ENCODE measurements around the gene EML1. TPM values are rescaled to one million over a fixed set of nuclear protein-coding genes. Genes with fewer than 3 reads are reported as not detected.

EML1 gene, protein sequence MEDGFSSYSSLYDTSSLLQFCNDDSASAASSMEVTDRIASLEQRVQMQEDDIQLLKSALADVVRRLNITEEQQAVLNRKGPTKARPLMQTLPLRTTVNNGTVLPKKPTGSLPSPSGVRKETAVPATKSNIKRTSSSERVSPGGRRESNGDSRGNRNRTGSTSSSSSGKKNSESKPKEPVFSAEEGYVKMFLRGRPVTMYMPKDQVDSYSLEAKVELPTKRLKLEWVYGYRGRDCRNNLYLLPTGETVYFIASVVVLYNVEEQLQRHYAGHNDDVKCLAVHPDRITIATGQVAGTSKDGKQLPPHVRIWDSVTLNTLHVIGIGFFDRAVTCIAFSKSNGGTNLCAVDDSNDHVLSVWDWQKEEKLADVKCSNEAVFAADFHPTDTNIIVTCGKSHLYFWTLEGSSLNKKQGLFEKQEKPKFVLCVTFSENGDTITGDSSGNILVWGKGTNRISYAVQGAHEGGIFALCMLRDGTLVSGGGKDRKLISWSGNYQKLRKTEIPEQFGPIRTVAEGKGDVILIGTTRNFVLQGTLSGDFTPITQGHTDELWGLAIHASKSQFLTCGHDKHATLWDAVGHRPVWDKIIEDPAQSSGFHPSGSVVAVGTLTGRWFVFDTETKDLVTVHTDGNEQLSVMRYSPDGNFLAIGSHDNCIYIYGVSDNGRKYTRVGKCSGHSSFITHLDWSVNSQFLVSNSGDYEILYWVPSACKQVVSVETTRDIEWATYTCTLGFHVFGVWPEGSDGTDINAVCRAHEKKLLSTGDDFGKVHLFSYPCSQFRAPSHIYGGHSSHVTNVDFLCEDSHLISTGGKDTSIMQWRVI
- 21.7 and 27.2 TPM in 2 replicates for polyA plus RNA-seq
- polyA minus RNA-seq = 46.7 and 52.1 TPM in 2 replicates

DNA sequence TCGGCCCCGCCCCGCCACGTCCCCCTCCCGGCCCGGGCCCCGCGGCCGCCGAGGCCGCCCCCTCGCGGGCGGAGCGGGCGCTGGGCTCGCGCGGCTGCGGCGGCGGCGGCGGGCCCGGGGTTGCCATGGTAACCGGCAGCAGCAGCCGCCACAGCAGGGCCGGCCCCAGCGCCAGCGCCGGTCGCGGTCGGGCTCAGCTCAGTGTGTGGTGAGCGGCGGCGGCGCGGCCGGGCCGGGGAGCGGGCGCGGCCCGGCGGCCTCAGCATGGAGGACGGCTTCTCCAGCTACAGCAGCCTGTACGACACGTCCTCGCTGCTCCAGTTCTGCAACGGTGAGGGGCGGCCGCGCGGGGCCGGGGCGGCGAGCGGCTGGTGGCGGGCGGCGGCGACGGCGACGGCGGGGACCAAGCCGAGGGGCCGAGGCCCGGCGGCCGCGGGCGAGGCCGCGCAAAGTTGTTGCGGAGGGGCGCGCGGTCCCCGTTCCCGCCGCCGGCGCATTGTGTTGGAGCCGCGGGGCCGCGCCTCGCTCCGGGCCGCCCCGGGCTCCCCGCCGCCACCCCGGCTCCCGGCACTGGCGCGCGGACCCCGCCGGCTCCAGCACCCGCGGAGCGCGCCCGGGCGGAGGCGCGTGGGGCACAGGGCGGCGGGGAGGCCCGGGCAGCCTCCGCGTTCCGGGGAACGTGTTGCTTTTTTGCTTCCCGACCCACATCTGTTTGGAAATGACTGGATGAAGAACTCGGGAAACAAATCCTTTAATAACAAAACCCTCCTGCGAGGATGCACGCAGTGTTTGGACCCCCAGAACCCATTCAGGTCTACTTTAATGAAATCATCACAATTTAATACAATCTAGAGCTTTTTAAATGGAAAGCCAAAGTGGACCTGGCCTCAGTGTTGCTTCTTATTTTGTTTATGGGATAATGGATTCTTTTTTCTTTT, at the start of gene EML1:
Gene EML1, plus strand, starts transcription at position 201 of the 938 bp plus-strand sequence. Its CDS starts 64 bp downstream, at position 265.
- H4K20me1 ChIP-seq (ENCODE audit: insufficient read depth) = no peaks in the 10 kb centered on the region
- H3K27me3 ChIP-seq (ENCODE audit: insufficient read depth, low read depth, low read length) = no peaks in the 10 kb centered on the region
- peak within 1 kb of the TSS; percentile 61 for H3K9ac ChIP-seq (ENCODE audit: low read length)
- H3K9me2 ChIP-seq (ENCODE audit: insufficient read depth, low read length) = no peaks in the 10 kb centered on the region
- peak within 1 kb of the TSS; percentile 39 for H3K27ac ChIP-seq (ENCODE audit: low read length)
- peak within 1 kb of the TSS; percentile 74 for H3K4me3 ChIP-seq (ENCODE audit: low read length)
- H3K36me3 ChIP-seq (ENCODE audit: insufficient read depth, low read length) = no peaks in the 10 kb centered on the region
- H2AFZ ChIP-seq (ENCODE audit: low read depth, low read length) = no peak within 1 kb of the TSS
- peaks cover 3% of the 10 kb centered on the region for H3K9me3 ChIP-seq (ENCODE audit: low read length)
- peak within 1 kb of the TSS; percentile 76 for H3K4me2 ChIP-seq (ENCODE audit: low read length)
- H3F3A ChIP-seq (ENCODE audit: insufficient read depth, low read length, poor library complexity, severe bottlenecking) = no peaks in the 10 kb centered on the region
- TF ChIP-seq RAD21 (conservative IDR thresholded peaks at IDR 0.05) = no peak
- peak; percentile 67 for TF ChIP-seq POLR2AphosphoS5 (IDR thresholded peaks at IDR 0.05)
- H3K79me2 ChIP-seq (replicated peaks; ENCODE audit: insufficient read depth, low read length) = peaks cover 42% of the 10 kb centered on the region

DNA sequence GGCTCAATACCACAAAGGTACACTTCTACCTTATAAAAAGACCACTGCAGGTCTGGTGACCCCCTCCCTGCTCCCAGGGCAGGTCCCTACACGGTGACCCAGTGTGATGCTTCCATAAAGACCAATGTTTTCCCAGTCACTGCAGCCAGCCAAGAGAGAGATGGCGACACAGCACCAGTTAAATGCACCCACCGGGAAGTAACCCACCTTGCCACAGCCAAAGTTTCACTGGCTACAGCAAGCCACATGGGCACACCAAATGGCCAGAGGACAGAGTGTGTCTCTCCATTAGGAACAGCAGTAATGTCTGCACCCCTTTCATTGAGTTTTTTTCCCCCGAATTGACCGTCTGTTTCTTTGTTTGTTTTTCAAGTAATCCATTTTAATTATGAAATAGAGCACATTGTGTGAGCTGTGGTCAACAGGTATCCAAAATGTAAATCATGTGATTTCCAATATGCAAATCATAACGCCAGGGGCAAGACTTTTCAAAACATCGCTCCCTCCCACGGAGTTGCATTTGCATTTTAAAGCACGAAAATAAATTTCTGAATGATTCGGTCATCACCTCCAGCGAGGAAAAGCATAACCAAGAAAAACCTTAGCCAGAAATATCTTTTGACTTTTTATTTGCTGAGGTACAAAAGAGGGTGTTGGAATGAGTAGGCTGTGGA, 48.9 kb upstream of the EML1 start:
- no peak for TF ChIP-seq EZH2 (IDR thresholded peaks at IDR 0.05; ENCODE audit: borderline replicate concordance, insufficient read depth, low read length, poor library complexity, severe bottlenecking)
- TF ChIP-seq RAD21 (conservative IDR thresholded peaks at IDR 0.05) = peak; percentile 18
- Histone ChIP-seq H3K79me2 (replicated peaks; ENCODE audit: insufficient read depth, low read length) (no peaks in the 10 kb centered on the region), H3K27ac (ENCODE audit: low read length) (no peak overlapping the region), H3K9me3 (ENCODE audit: low read length) (no peaks in the 10 kb centered on the region), H3K36me3 (ENCODE audit: insufficient read depth, low read length) (no peaks in the 10 kb centered on the region), H3F3A (ENCODE audit: insufficient read depth, low read length, poor library complexity, severe bottlenecking) (no peaks in the 10 kb centered on the region), H3K9me2 (ENCODE audit: insufficient read depth, low read length) (no peaks in the 10 kb centered on the region), H2AFZ (ENCODE audit: low read depth, low read length) (no peak overlapping the region), H3K4me2 (ENCODE audit: low read length) (no peak overlapping the region), H3K27me3 (ENCODE audit: insufficient read depth, low read depth, low read length) (no peaks in the 10 kb centered on the region), H3K4me3 (ENCODE audit: low read length) (no peak overlapping the region), H4K20me1 (ENCODE audit: insufficient read depth) (no peaks in the 10 kb centered on the region), H3K9ac (ENCODE audit: low read length) (no peak overlapping the region)

DNA sequence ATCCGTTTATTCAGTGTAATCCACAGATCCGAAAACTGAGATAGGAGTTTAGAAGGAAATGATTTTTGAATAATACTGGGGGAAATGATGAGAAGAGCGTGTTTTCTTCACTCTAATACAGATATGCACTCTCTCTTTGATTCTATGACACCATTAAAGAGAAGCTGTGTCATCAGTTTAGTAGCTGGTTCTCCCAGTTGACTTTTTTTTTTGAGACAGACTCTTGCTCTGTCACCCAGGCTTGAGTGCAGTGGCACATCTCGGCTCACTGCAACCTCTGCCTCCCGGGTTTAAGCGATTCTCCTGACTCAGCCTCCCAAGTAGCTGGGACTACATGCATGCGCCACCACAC, 48.4 kb upstream of the EML1 start:
- no peaks in the 10 kb centered on the region for H3K9me2 ChIP-seq (ENCODE audit: insufficient read depth, low read length)
- no peaks in the 10 kb centered on the region for H4K20me1 ChIP-seq (ENCODE audit: insufficient read depth)
- no peaks in the 10 kb centered on the region for H3F3A ChIP-seq (ENCODE audit: insufficient read depth, low read length, poor library complexity, severe bottlenecking)
- H3K27me3 ChIP-seq (ENCODE audit: insufficient read depth, low read depth, low read length) = no peaks in the 10 kb centered on the region
- H3K4me2 ChIP-seq (ENCODE audit: low read length) = no peak overlapping the region
- no peaks in the 10 kb centered on the region for H3K36me3 ChIP-seq (ENCODE audit: insufficient read depth, low read length)
- H2AFZ ChIP-seq (ENCODE audit: low read depth, low read length) = no peak overlapping the region
- H3K79me2 ChIP-seq (replicated peaks; ENCODE audit: insufficient read depth, low read length) = no peaks in the 10 kb centered on the region
- H3K9ac ChIP-seq (ENCODE audit: low read length) = no peak overlapping the region
- TF ChIP-seq TAF1 (IDR thresholded peaks at IDR 0.05; ENCODE audit: low read depth) = no peak
- no peak for TF ChIP-seq MXI1 (conservative IDR thresholded peaks at IDR 0.05; ENCODE audit: poor library complexity, severe bottlenecking)
- no peak for TF ChIP-seq POLR2AphosphoS5 (IDR thresholded peaks at IDR 0.05)
- no peak for TF ChIP-seq EP300 (conservative IDR thresholded peaks at IDR 0.05; ENCODE audit: poor library complexity, severe bottlenecking)
- no peak for TF ChIP-seq EZH2 (IDR thresholded peaks at IDR 0.05; ENCODE audit: borderline replicate concordance, insufficient read depth, low read length, poor library complexity, severe bottlenecking)
- TF ChIP-seq, protein P1, sequence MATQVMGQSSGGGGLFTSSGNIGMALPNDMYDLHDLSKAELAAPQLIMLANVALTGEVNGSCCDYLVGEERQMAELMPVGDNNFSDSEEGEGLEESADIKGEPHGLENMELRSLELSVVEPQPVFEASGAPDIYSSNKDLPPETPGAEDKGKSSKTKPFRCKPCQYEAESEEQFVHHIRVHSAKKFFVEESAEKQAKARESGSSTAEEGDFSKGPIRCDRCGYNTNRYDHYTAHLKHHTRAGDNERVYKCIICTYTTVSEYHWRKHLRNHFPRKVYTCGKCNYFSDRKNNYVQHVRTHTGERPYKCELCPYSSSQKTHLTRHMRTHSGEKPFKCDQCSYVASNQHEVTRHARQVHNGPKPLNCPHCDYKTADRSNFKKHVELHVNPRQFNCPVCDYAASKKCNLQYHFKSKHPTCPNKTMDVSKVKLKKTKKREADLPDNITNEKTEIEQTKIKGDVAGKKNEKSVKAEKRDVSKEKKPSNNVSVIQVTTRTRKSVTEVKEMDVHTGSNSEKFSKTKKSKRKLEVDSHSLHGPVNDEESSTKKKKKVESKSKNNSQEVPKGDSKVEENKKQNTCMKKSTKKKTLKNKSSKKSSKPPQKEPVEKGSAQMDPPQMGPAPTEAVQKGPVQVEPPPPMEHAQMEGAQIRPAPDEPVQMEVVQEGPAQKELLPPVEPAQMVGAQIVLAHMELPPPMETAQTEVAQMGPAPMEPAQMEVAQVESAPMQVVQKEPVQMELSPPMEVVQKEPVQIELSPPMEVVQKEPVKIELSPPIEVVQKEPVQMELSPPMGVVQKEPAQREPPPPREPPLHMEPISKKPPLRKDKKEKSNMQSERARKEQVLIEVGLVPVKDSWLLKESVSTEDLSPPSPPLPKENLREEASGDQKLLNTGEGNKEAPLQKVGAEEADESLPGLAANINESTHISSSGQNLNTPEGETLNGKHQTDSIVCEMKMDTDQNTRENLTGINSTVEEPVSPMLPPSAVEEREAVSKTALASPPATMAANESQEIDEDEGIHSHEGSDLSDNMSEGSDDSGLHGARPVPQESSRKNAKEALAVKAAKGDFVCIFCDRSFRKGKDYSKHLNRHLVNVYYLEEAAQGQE (IDR thresholded peaks at IDR 0.05; ENCODE audit: borderline replicate concordance) = no peak
- TF ChIP-seq SMC3 (conservative IDR thresholded peaks at IDR 0.05; ENCODE audit: poor library complexity) = no peak
- TF ChIP-seq, protein P2, sequence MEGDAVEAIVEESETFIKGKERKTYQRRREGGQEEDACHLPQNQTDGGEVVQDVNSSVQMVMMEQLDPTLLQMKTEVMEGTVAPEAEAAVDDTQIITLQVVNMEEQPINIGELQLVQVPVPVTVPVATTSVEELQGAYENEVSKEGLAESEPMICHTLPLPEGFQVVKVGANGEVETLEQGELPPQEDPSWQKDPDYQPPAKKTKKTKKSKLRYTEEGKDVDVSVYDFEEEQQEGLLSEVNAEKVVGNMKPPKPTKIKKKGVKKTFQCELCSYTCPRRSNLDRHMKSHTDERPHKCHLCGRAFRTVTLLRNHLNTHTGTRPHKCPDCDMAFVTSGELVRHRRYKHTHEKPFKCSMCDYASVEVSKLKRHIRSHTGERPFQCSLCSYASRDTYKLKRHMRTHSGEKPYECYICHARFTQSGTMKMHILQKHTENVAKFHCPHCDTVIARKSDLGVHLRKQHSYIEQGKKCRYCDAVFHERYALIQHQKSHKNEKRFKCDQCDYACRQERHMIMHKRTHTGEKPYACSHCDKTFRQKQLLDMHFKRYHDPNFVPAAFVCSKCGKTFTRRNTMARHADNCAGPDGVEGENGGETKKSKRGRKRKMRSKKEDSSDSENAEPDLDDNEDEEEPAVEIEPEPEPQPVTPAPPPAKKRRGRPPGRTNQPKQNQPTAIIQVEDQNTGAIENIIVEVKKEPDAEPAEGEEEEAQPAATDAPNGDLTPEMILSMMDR (IDR thresholded peaks at IDR 0.05; ENCODE audit: poor library complexity, severe bottlenecking) = no peak
- no peak for TF ChIP-seq RAD21 (conservative IDR thresholded peaks at IDR 0.05)
- no peak overlapping the region for H3K4me3 ChIP-seq (ENCODE audit: low read length)
- H3K27ac ChIP-seq (ENCODE audit: low read length) = no peak overlapping the region
- H3K9me3 ChIP-seq (ENCODE audit: low read length) = no peaks in the 10 kb centered on the region

Measured in neural cell (in vitro differentiated cells).